GM23338 (cell line): Measurements from ENCODE around the gene RPL27A. TPM values are rescaled to one million over a fixed set of nuclear protein-coding genes. Genes with fewer than 3 reads are reported as not detected.

ENCODE experiments used
- ATAC-seq: fragments of 200-7000 bp; cut with Tn5 transposase; 3 replicates; pipeline ENCODE4 v1.9.1; 2020
- DNase-seq: peaks from one replicate; pipeline ENCODE4 v3.0.0-alpha.2; 2015; ENCODE audit warnings: low spot score
- H2AFZ ChIP-seq: fragments of 200-600 bp; sonication (generic); 2 replicates; pipeline ENCODE4 v1.8.0; 2016; ENCODE audit warnings: antibody characterized with exemption, mild to moderate bottlenecking, moderate library complexity
- H3F3A ChIP-seq: fragments of 200-600 bp; sonication (generic); replicated peaks from 2 replicates; pipeline ENCODE4 v1.8.0; 2017; ENCODE audit warnings: antibody characterized with exemption, mixed run types, low read depth
- H3K27ac ChIP-seq: fragments of 200-600 bp; sonication (generic); 2 replicates; pipeline ENCODE4 v1.6.1; 2016; ENCODE audit warnings: low read depth
- H3K27me3 ChIP-seq: fragments of 200-600 bp; sonication (generic); 2 replicates; pipeline ENCODE4 v1.8.0; 2016; ENCODE audit warnings: mild to moderate bottlenecking, mixed run types, moderate library complexity; ENCODE audit not compliant: insufficient read depth
- H3K36me3 ChIP-seq: fragments of 200-600 bp; sonication (generic); 2 replicates; pipeline ENCODE4 v1.8.0; 2016; ENCODE audit warnings: mild to moderate bottlenecking; ENCODE audit not compliant: insufficient read depth
- H3K4me1 ChIP-seq: fragments of 200-600 bp; sonication (generic); 2 replicates; pipeline ENCODE4 v1.8.0; 2016; ENCODE audit warnings: mild to moderate bottlenecking, moderate library complexity; ENCODE audit not compliant: insufficient read depth
- H3K4me2 ChIP-seq: fragments of 200-600 bp; sonication (generic); 2 replicates; pipeline ENCODE4 v1.7.1; 2017; ENCODE audit warnings: mixed run types
- H3K4me3 ChIP-seq: fragments of 200-600 bp; sonication (generic); 2 replicates; pipeline ENCODE4 v1.6.1; 2016; ENCODE audit warnings: mixed run types
- H3K79me2 ChIP-seq: fragments of 200-600 bp; sonication (generic); replicated peaks from 2 replicates; pipeline ENCODE4 v1.8.0; 2017; ENCODE audit warnings: mild to moderate bottlenecking; ENCODE audit not compliant: insufficient read depth
- H3K9me2 ChIP-seq: fragments of 200-600 bp; sonication (generic); 2 replicates; pipeline ENCODE4 v1.8.0; 2017; ENCODE audit not compliant: insufficient read depth
- H4K20me1 ChIP-seq: fragments of 200-600 bp; sonication (generic); replicated peaks from 2 replicates; pipeline ENCODE4 v1.8.0; 2017; ENCODE audit warnings: mild to moderate bottlenecking; ENCODE audit not compliant: insufficient read depth
- H3K27ac Mint-ChIP-seq: 2 replicates; pipeline ENCODE4 v1.8.0; 2020; ENCODE audit warnings: inconsistent platforms, mild to moderate bottlenecking, moderate library complexity, mixed read lengths
- H3K27me3 Mint-ChIP-seq: 3 replicates; pipeline ENCODE4 v1.8.0; 2022; ENCODE audit warnings: low read depth, mild to moderate bottlenecking, moderate library complexity, mixed read lengths, inconsistent platforms; ENCODE audit not compliant: insufficient read depth, poor library complexity
- H3K36me3 Mint-ChIP-seq: 3 replicates; pipeline ENCODE4 v1.8.0; 2021; ENCODE audit warnings: low read depth, mild to moderate bottlenecking, inconsistent platforms, moderate library complexity, mixed read lengths
- H3K4me1 Mint-ChIP-seq: 3 replicates; pipeline ENCODE4 v1.8.0; 2020; ENCODE audit warnings: mild to moderate bottlenecking, inconsistent platforms, mixed read lengths
- H3K4me3 Mint-ChIP-seq: 3 replicates; pipeline ENCODE4 v1.8.0; 2021; ENCODE audit warnings: moderate library complexity, mild to moderate bottlenecking, inconsistent platforms, mixed read lengths
- H3K9me3 Mint-ChIP-seq: 3 replicates; pipeline ENCODE4 v1.8.0; 2020; ENCODE audit warnings: moderate library complexity, mild to moderate bottlenecking, inconsistent platforms, mixed read lengths
- CREB1 ChIP-seq: fragments of 250-450 bp; sonication (Bioruptor Pico); IDR thresholded peaks from 2 replicates; pipeline ENCODE4 v1.5.0; 2020; ENCODE audit warnings: low read depth, mild to moderate bottlenecking, moderate library complexity
- CTCF ChIP-seq, 2 experiments: fragments of 200-600 bp in 1 of 2; sonication (generic) in 1 of 2; conservative IDR thresholded peaks; 2 replicates each; pipeline versions ENCODE4 v1.5.1 to v1.6.1; 2016 to 2017; ENCODE audit warnings: antibody characterized with exemption in 2 of 2, low read depth in 2 of 2, mild to moderate bottlenecking in 2 of 2, moderate library complexity in 1 of 2
- EZH2 ChIP-seq: fragments of 200-600 bp; sonication (generic); IDR thresholded peaks from one replicate; pipeline ENCODE4 v1.8.0; 2017; ENCODE audit warnings: antibody characterized with exemption, mild to moderate bottlenecking, low read depth; ENCODE audit not compliant: unreplicated experiment
- EZH2phosphoT487 ChIP-seq: fragments of 200-600 bp; sonication (generic); IDR thresholded peaks from one replicate; pipeline ENCODE4 v1.8.1; 2018; ENCODE audit warnings: antibody characterized with exemption; ENCODE audit not compliant: unreplicated experiment
- JUNB ChIP-seq: IDR thresholded peaks from one replicate; pipeline ENCODE4 v1.6.1; 2016; ENCODE audit warnings: antibody characterized with exemption; ENCODE audit not compliant: unreplicated experiment
- NANOG ChIP-seq: IDR thresholded peaks from 2 replicates; pipeline ENCODE4 v1.6.1; 2016; ENCODE audit warnings: antibody characterized with exemption, borderline replicate concordance
- POLR2AphosphoS5 ChIP-seq: IDR thresholded peaks from 2 replicates; pipeline ENCODE4 v1.6.1; 2016; ENCODE audit warnings: antibody characterized with exemption, low read depth
- STAT1 ChIP-seq: IDR thresholded peaks from one replicate; pipeline ENCODE4 v1.6.1; 2016; ENCODE audit warnings: antibody characterized with exemption; ENCODE audit not compliant: unreplicated experiment
- ZNF114 ChIP-seq: fragments of 250-450 bp; sonication (Bioruptor Pico); IDR thresholded peaks from 2 replicates; pipeline ENCODE4 v1.5.0; 2020; ENCODE audit warnings: mild to moderate bottlenecking, moderate library complexity
- ZNF331 ChIP-seq: fragments of 250-450 bp; sonication (Bioruptor Pico); IDR thresholded peaks from 2 replicates; pipeline ENCODE4 v1.5.0; 2020; ENCODE audit warnings: low read depth, mild to moderate bottlenecking, moderate library complexity
- polyA plus RNA-seq: library from polyadenylated mRNA; unstranded; fragments of >200 nt; fragmentation: Nextera tagmentation; extraction: Ambion mirVana; gene quantifications from 2 replicates; pipeline ENCODE4 v1.2.1, GENCODE V29; 2016
- total RNA-seq: library from RNA; depleted of rRNA; stranded (reverse); fragments of >200 nt; shearing (Covaris generic); gene quantifications from 2 replicates; pipeline ENCODE4 v1.2.3, GENCODE V29; 2014
- TF ChIP-seq, protein P1 (sequence below): fragments of 250-450 bp; sonication (Bioruptor Pico); IDR thresholded peaks from 2 replicates; pipeline ENCODE4 v1.5.0; 2020; ENCODE audit warnings: mild to moderate bottlenecking, moderate library complexity
- TF ChIP-seq, protein P2 (sequence below): IDR thresholded peaks from one replicate; pipeline ENCODE4 v1.6.1; 2018; ENCODE audit warnings: antibody characterized with exemption; ENCODE audit not compliant: unreplicated experiment
- TF ChIP-seq, protein P3 (sequence below): IDR thresholded peaks from 2 replicates; pipeline ENCODE4 v1.6.1; 2016; ENCODE audit warnings: antibody characterized with exemption

The RPL27A gene
- total and polyA plus RNA-seq, 2 experiments from 2014 or later: 1,283 to 3,167 TPM

GRCh38 chr11:8723711-8724110 is 41.1 kb downstream of the RPL27A start:
- Mint-ChIP-seq H3K27ac (0 out of 2 replicates have a peak overlapping the region, but pooled peaks have one; percentile 9), H3K9me3 (no peaks in the 10 kb centered on the region), H3K4me1 (peaks cover 43% of the 10 kb centered on the region), H3K4me3 (no peak overlapping the region), H3K27me3 (peaks cover 16% of the 10 kb centered on the region), H3K36me3 (no peaks in the 10 kb centered on the region; the same call in 2 of the 3 replicates)
- H2AFZ ChIP-seq: no peak overlapping the region
- H3K4me2 ChIP-seq: no peak overlapping the region
- H3K27me3 ChIP-seq: no peaks in the 10 kb centered on the region
- no peaks in the 10 kb centered on the region for H3K36me3 ChIP-seq
- no peak for DNase-seq
- no peaks in the 10 kb centered on the region for H3K9me2 ChIP-seq
- no peaks in the 10 kb centered on the region for H3K79me2 ChIP-seq
- ATAC-seq: peak; percentile 38
- TF ChIP-seq NANOG (no peak), EZH2phosphoT487 (no peak), POLR2AphosphoS5 (no peak), ZNF331 (CRISPR knock-in tag) (no peak), CTCF (conservative IDR thresholded peaks at IDR 0.05; ENCODE audit: low read depth in 2 of 2) (no peak), CREB1 (CRISPR knock-in tag) (no peak), EZH2 (no peak), ZNF114 (CRISPR knock-in tag) (no peak), STAT1 (no peak), JUNB (no peak)
- TF ChIP-seq, protein P1, sequence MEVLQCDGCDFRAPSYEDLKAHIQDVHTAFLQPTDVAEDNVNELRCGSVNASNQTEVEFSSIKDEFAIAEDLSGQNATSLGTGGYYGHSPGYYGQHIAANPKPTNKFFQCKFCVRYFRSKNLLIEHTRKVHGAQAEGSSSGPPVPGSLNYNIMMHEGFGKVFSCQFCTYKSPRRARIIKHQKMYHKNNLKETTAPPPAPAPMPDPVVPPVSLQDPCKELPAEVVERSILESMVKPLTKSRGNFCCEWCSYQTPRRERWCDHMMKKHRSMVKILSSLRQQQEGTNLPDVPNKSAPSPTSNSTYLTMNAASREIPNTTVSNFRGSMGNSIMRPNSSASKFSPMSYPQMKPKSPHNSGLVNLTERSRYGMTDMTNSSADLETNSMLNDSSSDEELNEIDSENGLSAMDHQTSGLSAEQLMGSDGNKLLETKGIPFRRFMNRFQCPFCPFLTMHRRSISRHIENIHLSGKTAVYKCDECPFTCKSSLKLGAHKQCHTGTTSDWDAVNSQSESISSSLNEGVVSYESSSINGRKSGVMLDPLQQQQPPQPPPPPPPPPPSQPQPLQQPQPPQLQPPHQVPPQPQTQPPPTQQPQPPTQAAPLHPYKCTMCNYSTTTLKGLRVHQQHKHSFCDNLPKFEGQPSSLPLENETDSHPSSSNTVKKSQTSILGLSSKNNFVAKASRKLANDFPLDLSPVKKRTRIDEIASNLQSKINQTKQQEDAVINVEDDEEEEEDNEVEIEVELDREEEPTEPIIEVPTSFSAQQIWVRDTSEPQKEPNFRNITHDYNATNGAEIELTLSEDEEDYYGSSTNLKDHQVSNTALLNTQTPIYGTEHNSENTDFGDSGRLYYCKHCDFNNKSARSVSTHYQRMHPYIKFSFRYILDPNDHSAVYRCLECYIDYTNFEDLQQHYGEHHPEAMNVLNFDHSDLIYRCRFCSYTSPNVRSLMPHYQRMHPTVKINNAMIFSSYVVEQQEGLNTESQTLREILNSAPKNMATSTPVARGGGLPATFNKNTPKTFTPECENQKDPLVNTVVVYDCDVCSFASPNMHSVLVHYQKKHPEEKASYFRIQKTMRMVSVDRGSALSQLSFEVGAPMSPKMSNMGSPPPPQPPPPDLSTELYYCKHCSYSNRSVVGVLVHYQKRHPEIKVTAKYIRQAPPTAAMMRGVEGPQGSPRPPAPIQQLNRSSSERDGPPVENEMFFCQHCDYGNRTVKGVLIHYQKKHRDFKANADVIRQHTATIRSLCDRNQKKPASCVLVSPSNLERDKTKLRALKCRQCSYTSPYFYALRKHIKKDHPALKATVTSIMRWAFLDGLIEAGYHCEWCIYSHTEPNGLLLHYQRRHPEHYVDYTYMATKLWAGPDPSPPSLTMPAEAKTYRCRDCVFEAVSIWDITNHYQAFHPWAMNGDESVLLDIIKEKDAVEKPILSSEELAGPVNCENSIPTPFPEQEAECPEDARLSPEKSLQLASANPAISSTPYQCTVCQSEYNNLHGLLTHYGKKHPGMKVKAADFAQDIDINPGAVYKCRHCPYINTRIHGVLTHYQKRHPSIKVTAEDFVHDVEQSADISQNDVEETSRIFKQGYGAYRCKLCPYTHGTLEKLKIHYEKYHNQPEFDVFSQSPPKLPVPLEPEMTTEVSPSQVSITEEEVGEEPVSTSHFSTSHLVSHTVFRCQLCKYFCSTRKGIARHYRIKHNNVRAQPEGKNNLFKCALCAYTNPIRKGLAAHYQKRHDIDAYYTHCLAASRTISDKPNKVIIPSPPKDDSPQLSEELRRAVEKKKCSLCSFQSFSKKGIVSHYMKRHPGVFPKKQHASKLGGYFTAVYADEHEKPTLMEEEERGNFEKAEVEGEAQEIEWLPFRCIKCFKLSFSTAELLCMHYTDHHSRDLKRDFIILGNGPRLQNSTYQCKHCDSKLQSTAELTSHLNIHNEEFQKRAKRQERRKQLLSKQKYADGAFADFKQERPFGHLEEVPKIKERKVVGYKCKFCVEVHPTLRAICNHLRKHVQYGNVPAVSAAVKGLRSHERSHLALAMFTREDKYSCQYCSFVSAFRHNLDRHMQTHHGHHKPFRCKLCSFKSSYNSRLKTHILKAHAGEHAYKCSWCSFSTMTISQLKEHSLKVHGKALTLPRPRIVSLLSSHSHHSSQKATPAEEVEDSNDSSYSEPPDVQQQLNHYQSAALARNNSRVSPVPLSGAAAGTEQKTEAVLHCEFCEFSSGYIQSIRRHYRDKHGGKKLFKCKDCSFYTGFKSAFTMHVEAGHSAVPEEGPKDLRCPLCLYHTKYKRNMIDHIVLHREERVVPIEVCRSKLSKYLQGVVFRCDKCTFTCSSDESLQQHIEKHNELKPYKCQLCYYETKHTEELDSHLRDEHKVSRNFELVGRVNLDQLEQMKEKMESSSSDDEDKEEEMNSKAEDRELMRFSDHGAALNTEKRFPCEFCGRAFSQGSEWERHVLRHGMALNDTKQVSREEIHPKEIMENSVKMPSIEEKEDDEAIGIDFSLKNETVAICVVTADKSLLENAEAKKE: no peak
- TF ChIP-seq, protein P2, sequence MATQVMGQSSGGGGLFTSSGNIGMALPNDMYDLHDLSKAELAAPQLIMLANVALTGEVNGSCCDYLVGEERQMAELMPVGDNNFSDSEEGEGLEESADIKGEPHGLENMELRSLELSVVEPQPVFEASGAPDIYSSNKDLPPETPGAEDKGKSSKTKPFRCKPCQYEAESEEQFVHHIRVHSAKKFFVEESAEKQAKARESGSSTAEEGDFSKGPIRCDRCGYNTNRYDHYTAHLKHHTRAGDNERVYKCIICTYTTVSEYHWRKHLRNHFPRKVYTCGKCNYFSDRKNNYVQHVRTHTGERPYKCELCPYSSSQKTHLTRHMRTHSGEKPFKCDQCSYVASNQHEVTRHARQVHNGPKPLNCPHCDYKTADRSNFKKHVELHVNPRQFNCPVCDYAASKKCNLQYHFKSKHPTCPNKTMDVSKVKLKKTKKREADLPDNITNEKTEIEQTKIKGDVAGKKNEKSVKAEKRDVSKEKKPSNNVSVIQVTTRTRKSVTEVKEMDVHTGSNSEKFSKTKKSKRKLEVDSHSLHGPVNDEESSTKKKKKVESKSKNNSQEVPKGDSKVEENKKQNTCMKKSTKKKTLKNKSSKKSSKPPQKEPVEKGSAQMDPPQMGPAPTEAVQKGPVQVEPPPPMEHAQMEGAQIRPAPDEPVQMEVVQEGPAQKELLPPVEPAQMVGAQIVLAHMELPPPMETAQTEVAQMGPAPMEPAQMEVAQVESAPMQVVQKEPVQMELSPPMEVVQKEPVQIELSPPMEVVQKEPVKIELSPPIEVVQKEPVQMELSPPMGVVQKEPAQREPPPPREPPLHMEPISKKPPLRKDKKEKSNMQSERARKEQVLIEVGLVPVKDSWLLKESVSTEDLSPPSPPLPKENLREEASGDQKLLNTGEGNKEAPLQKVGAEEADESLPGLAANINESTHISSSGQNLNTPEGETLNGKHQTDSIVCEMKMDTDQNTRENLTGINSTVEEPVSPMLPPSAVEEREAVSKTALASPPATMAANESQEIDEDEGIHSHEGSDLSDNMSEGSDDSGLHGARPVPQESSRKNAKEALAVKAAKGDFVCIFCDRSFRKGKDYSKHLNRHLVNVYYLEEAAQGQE: no peak
- TF ChIP-seq, protein P3, sequence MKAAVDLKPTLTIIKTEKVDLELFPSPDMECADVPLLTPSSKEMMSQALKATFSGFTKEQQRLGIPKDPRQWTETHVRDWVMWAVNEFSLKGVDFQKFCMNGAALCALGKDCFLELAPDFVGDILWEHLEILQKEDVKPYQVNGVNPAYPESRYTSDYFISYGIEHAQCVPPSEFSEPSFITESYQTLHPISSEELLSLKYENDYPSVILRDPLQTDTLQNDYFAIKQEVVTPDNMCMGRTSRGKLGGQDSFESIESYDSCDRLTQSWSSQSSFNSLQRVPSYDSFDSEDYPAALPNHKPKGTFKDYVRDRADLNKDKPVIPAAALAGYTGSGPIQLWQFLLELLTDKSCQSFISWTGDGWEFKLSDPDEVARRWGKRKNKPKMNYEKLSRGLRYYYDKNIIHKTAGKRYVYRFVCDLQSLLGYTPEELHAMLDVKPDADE: no peak
- no peak overlapping the region for H3K27ac ChIP-seq
- H3F3A ChIP-seq: no peaks in the 10 kb centered on the region
- H3K4me1 ChIP-seq: peaks cover 11% of the 10 kb centered on the region; the same call in 1 of the 2 replicates
- H4K20me1 ChIP-seq: no peaks in the 10 kb centered on the region
- H3K4me3 ChIP-seq: no peak overlapping the region
